CD4-positive, alpha-beta T cell treated with Interleukin-1 beta for 1 hour (primary cell): ENCODE measurements around the gene TTYH3.
"Not testable (repeated sequence)": the region's sequence is repeated elsewhere in the genome, so short reads cannot be mapped to it uniquely, and the experiment has no call there.

ENCODE experiments used
- DNase-seq, 2 donors: peaks; one replicate each; pipeline ENCODE4 v3.0.0-alpha.2; 2020 to 2022

Gene TTYH3

DNA sequence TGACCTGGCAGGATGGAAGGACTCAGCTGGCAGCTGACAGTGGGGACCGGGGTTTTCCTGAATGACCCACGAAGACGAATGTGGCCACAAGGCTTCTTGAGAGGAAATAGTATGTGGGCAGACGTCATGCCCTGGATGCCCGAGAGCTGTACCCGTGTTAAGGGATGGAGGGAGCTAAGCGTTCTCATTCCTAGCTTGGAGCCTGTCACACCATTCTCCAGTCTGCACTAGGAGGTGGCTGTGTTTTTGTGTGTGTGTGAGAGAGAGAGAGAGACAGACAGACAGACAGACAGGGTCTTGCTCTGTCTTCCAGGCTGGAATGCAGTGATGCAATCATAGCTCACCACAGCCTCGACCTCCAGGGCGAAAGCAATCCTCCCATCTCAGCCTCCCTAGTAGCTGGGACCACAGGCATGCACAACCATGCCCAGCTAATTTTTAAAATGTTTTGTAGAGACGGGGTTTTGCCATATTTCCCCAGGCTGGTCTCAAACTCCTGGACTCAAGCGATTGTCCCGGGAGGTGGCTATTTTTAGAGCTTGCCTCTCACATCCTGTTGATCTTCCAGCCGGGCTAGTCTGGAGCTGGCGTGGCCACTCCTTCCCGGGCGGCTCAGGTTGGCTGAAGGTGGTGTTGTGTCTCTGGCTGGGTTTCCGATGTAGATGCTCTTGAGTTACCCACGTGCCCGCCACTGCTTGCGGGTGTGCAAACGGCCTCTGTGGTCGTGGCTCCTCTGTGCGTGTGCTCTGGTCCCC, 58.3 kb downstream of the TTYH3 start:
- DNase-seq = peak in 1 of 2 donors; percentile 24

DNA sequence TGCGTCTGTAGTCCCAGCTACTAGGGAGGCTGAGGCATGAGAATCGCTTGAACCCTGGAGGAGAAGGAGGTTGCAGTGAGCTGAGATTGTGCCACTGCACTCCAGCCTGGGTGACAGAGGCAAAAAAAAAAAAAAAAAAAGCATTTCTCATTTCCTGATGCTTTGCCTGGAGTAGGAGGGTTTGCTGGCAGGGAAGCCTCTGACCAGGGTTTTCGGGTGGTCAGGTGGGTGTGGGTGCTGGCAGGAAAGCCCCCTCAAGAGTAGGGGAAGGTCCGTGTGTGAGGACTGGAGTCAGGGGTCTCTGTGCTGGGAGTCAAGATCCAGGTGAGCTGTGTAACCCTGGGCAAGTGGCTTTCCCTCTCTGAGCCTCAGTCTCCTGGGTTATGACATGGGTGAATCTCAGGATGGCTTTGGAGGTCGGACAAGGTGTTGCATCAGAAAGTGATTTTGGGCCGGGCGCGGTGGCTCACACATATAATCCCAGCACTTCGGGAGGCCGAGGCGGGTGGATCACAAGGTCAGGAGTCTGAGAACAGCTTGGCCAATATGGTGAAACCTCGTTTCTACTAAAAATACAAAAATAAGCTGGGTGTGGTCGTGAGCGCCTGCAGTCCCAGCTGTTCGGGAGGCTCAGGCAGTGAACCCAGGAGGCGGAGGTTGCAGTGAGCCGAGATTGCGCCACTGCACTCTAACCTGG, 59.4 kb downstream of the TTYH3 start:
- peak in 1 of 2 donors; percentile 37 for DNase-seq

DNA sequence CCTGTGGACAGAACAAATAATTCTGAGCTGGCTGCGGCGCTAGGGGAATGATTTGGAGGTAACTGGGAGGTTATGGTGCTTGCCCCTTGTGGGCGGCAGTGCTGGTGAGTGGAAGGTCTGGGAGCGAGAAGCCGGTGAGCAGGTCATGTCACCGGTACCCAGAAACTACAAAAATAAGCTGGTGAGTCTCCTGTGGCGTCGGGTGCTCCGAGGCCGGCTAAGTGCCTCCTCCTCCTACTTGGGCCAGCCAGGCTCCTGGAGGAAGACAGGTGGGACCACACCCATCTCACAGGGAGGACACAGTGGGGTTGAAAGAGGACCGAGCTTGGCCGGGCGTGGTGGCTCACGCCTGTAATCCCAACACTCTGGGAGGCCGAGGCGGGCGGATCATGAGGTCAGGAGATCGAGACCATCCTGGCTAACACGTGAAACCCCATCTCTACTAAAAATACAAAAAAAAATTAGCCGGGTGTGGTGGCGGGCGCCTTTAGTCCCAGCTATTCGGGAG, 60.2 kb downstream of the TTYH3 start:
- DNase-seq = not testable (repeated sequence)

DNA sequence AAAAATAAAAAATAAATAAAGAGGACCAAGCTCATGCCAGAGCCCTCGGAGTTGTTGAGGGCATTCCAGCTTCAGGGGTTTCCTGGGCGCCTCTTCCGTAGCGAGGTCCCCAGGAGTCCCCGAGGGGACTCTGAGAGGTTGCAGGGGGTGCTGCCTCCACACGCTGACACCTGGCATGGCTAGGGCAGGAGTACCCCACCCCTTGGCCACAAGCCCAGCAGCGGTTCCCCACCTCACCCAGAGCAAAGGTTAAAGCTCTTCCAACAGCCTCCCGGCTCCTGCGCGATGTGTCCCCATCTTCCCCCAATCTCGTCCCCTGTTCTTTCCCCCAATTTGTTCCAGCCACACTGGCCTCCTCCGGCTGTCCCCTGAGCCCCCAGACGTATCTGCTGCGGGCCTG, 60.8 kb downstream of the TTYH3 start:
- no peak for DNase-seq

DNA sequence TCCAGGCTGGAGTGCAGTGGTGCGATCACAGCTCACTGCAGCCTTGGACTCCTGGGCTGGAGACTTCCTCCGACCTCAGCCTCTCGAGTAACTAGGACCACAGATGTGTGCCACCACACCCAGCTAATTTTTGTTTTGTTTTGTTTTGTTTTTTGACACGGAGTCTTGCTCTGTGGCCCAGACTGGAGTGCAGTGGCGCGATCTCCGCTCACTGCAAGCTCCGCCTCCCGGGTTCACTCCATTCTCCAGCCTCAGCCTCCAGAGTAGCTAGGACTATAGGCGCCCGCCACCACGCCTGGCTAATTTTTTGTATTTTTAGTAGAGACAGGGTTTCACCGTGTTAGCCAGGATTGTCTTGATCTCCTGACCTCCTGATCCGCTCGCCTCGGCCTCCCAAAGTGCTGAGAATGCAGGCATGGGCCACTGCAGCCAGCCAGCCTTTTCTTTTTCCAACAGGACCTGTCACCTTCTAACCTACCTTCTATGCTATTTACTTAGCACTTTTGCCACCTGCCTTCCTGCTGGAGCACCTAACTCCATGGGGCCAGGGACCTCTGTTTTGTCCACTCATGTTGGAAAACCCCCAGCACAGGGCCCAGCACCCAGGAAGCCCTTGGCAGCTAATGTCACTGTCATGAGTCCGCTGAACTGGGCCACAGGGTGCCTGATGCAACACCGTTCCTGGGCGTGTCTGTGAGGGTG, 61.8 kb downstream of the TTYH3 start:
- DNase-seq = peak in 1 of 2 donors; percentile 68

DNA sequence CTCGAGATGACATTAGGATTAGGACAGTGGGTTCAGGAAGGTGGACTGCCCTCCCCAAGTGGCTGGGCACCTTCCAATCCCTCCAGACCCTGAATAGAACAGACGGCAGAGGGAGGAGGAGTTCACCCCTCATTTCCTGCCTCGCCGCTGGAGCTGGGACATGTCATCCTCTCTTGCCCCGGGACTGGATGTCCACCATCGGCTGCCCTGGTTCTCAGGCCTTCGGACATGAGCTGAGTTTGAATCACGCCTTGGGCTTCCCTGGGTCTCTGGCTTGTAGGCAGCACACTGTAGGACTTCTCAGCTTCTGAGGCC, 62.3 kb downstream of the TTYH3 start:
- not testable (repeated sequence) for DNase-seq

DNA sequence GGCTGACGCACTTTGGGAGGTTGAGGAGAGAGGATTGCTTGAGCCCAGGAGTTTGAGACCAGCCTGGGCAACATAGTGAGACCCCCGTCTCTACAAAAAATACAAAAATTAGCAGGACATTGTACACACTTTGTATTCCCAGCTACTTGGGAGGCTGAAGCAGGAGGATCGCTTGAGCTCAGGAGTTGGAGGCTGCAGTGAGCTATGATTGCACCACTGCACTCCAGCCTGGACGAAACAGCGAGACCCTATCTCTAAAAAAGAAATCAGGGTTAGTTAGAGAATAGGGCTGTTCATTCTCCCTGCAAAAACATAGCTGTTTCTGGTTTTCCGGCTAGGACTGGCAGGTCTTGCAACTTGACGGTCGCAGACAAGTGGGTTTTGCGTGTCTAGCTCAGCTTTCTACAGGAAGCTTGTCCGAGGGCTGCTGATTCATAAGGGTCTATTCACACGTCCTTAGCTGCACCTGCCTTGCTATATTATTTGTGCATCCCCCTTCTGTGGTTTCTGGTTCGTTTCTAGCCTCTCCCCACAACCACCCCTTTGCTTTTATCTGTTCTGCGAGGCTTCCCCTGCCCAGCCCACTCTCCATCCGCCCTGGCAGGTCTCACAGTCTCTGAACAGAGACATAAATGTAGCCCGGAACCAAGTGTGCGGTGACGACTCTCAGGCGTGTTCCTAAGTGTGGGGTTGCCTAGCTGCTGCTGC, 66.9 kb downstream of the TTYH3 start:
- DNase-seq = peak; percentile 58 to 62

DNA sequence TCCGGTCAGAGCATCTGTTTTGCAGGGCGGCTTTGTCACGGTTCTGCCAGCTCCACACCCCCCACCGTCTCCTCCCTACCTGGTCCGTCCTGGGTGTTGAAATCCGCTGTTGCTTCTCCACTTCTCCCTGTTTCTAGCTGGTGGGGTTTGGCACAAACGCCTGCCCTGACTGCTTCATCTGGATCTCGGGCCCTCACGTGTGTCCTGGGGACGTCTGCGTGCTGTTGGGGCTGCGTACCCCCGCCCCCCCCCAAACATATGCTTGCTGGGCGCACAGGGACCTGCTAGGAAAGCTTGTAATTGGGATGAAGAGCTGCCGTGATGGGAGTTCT, 67.5 kb downstream of the TTYH3 start:
- DNase-seq = no peak

DNA sequence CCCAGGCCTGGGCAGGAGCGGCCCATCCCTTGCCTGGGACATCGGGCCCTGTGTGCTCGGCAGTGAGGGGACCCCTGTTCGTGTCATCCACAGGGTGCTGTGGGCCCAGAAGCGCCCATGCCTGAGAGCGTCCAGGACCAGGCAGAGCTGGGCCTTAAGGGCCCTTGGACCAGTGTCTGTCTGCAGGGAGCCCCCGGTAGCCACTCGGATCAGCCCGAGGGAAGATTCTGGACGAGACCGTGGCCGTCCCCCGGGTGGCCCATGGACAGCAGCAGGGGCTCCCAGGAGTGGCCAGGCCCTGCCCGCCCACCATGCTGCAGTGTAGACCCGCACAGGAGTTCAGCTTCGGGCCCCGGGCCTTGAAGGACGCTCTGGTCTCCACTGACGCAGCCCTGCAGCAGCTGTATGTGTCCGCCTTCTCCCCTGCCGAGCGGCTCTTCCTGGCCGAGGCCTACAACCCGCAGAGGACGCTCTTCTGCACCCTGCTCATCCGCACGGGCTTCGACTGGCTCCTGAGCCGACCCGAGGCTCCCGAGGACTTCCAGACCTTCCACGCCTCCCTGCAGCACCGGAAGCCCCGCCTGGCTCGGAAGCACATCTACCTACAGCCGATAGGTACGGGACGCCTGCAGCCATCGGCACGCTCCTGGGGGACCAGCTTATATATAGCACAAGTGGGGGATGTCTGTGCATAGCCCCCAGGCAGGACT, 68.5 kb downstream of the TTYH3 start:
- no peak for DNase-seq

DNA sequence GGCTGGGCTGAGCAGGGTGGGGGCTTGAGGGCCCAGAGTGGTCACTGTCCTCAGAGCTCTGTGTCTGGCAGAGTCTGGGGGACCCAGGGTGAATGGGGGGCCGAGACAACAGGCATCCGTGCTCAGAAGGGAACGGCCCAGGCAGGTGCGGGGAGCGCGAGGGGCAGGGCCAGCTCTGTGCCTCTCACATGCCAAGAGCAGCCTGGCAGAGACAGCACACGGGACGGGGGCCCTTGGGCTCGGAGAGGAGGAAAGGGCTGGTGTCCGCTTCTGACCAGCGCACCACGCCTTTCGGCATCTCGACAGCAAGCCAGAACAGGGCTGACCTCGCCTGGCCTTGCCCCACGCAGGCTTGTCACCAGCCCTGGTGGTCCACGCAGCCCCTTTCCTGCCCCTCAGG, 69.6 kb downstream of the TTYH3 start:
- DNase-seq = no peak

DNA sequence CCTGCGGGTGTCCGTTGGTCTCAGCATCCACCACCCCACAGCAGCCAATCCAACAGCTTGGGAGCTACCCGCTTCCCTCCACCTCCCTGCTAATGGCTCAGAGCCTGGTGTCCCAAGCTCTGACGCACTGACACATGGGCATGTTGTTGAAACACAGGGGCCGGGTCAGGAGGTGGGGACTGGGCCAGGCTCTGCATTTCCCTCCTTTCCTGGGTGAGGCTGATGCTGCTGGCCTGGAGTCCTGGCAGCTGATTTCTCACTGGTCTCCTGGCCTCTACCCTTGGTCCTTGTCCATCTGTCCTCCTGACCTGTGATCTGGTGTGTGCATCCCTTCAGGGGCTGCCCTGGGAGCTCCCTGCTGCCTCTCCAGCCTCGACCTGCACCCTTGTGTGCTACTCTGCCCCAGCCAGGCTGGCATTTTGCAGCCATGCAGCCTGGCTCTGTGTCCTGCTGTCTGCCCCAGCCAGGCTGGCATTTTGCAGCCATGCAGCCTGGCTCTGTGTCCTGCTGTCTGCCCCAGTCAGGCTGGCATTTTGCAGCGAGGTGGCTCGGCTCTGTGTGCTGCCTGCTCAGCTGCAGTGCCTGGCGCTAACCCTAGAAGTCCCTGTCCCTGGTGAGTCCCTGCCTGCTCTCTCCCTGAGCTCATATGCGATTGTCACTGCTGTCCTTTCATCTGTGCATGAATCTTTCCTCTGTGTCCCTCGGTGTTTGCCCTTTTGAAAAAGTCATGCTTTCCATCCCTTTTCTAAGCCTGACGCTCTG, 70.2 kb downstream of the TTYH3 start:
- DNase-seq = no peak

DNA sequence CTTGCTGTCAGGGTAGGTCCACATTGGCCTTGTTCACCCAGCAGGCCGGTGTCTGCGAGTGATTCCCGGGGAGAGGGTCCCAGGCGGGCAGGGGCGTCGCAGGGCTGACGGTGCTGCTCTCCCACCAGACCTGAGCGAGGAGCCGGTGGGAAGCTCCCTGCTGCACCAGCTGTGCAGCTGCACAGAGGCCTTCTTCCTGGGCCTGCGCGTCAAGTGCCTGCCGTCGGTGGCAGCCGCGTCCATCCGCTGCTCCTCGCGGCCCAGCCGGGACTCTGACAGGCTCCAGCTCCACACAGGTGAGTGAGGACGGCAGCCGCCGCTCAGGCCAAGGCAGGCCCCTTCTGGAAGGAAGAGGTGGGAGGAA, 70.8 kb downstream of the TTYH3 start:
- no peak for DNase-seq

DNA sequence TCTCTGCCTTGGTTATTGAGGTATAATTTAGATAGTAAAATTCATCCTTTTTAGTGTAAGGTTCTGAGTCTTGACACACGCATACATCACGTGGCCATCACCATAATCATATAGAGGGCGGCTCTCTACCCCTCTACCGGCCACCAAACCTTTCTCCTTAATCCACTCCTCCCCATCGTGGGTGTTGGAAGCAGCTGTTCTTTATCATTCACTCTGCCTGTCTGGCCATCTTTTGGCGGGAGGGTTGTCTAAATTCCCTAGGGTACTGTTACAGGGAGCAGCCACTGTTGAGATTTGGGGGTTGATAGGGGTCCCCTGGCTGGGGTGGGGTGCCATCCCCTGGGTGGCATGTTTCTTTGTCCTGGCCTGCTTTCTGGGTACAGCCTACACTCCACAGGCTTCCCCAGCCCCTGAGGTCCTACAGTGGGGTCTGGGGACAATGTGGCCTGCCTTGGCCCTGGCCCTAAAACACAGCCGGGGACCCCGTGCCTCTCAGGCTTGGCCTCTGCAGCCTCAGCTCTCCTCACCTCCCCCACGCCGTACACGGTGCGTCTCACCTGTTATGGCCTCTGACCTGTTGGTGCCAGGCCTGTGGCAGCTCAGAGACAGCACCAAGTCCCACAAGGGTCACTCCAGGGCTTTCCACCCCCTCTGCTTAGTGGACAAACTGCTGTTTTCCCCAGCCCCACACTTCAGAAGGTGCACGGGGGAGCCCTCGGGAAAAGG, 73.7 kb downstream of the TTYH3 start:
- DNase-seq = no peak

DNA sequence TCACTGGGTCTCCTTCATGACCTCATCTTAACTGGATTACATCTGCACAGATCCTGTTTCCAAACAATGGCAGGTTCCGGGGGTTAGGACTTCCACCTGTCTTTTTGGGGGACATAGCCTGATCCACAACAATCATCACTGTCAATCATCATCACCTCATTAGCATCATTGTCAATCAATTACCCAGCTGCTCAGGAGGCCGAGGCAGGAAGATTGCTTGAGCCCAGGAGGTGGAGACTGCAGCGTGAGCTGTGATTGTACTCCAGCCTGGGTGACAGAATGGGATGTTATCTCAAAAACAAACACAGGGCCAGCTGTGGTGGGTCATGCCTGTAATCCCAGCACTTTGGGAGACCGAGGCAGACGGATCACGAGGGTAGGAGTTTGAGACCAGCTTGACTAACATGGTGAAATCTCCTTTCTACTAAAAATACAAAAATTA, 74.9 kb downstream of the TTYH3 start:
- no peak for DNase-seq

DNA sequence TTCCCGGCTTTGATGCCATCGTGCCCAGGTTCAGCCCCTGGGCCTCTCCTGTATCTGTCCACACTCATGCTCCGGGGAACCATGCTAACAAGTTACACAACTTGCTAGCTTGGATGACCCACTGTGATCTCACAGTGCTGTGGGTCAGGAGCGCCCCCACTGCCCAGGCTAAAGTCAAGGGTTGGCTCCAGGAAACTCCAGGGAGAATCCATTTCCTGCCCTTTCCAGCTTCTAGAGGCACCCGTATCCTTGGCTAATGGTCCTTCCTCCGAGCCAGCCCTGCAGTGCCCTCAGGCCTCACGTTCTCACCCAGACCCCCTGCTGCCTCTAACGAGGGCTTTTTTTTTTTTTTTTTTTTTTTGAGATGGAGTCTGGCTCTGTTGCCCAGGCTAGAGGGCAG, 75.7 kb downstream of the TTYH3 start:
- no peak for DNase-seq

DNA sequence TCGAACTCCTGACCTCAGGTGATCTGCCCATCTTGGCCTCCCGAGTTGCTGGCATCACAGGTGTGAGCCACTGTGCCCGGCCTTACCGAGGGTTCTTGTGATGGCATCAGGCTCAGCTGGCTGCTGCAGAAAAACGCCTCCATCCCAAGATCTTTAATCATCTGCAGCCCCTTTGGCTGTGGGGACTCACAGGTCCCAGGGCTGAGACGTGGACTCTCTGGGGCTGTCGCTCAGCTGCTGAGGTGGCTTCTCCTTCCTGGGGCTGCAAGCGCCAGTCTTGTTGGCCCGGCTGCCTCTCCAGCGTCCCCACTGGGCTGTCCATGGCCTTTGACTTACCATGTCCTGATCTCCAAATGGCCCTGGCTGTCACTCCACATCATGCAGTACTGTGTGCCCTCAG, 76.3 kb downstream of the TTYH3 start:
- DNase-seq = no peak

DNA sequence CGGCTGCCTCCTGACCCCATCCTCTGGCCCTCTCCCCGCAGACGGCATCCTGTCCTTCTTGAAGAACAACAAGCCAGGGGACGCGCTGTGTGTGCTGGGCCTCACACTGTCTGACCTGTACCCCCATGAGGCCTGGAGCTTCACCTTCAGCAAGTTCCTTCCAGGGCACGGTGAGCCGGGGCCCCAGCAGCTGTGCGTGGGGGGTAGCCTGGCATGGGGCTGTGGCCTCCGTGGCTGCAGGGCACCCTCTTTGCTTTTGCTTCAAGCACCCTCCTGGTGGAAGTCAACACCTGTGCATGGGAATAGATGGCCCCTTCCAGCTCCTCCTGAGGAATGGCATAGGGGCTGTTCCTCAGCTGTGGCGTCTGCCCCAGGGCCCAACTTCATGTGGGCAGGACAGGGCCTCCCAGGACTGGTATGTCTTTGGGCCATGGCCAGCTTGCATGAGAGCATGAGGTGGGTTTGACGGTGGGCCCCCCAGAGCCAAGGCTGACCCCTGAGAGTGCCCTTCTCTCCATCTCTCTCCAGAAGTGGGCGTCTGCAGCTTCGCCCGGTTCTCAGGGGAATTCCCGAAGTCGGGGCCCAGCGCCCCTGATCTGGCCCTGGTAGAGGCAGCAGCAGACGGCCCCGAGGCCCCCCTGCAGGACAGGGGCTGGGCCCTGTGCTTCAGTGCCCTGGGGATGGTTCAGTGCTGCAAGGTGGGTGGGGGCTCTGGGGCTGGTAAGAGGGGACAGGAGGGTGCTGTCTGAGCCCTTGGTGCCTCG, 76.9 kb downstream of the TTYH3 start:
- no peak for DNase-seq

DNA sequence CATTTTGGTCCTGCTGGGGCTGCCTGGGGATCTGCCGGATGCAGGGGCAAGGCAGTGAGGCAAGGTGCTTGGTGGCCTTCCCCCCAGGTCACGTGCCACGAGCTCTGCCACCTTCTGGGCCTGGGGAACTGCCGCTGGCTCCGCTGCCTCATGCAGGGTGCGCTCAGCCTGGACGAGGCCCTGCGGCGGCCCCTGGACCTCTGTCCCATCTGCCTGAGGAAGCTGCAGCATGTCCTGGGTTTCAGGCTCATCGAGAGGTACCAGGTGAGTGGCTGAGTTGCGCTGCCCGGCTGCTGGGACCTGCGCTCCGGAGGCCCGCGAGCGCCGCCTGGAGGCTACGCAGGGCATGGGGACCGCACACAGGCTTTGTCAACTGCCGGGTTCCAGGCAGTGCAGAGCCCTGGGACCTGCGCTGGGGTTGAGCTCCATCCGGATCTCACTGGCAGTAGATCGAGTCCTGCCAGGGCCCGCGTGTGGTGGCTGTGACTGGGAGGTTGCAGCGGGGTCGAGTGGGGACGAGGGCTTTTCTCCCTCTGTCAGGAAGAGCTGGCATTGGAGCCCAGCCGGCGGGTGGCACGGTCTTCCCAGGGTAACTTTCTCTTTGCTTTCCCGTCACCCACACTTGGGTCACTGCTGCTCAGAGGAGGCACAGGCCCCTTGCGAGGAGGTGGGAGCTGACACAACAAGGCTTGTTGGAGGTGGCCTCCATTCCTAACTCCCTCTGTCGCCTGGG, 77.9 kb downstream of the TTYH3 start:
- peak; percentile 78 to 80 for DNase-seq

DNA sequence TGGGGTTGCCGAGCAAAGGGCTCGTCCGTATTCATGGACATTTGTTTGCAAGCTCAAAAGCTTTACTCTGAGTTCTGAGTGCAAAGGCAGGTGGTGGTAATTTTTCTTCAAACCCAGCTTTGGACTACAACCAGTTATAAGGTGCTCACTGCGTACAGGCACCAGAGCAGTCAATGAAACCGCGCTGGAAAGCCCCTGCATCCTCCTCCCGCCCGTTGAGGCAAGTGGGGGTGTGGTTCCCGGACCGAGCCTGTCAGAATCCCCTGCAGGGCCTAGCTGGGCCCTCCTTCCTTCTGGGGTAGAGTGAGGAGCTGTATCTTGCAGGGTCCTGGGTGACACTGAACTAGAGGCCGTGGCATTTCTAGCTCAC, 78.5 kb downstream of the TTYH3 start:
- DNase-seq = peak; percentile 67 to 68
